GM12878 (cell line): Measurements from ENCODE around the gene PRR11. TPM values are rescaled to one million over a fixed set of nuclear protein-coding genes. Genes with fewer than 3 reads are reported as not detected.
A peak's percentile ranks its signal among the peaks of the same experiment; 100 is the strongest.

Experiments used
- CBX5 ChIP-seq: sonication (generic); IDR thresholded peaks from 2 replicates; pipeline ENCODE4 v1.6.1; 2016; ENCODE audit warnings: low read depth, moderate library complexity, mild to moderate bottlenecking, inconsistent platforms
- CHD1 ChIP-seq: IDR thresholded peaks from 2 replicates; pipeline ENCODE4 v1.6.1; 2012; ENCODE audit warnings: low read depth, low read length, improper control_type of control experiment
- CHD2 ChIP-seq: IDR thresholded peaks from 2 replicates; pipeline ENCODE4 v1.6.1; 2011; ENCODE audit warnings: low read depth, low read length, improper control_type of control experiment, borderline replicate concordance
- ESRRA ChIP-seq: IDR thresholded peaks from 2 replicates; pipeline ENCODE4 v1.6.1; 2012; ENCODE audit warnings: mild to moderate bottlenecking, low read length, improper control_type of control experiment
- FOS ChIP-seq: IDR thresholded peaks from 3 replicates; pipeline ENCODE4 v1.6.1; 2011; ENCODE audit warnings: borderline replicate concordance; ENCODE audit not compliant: insufficient read length; ENCODE audit errors: extremely low read depth
- FOXM1 ChIP-seq: IDR thresholded peaks from 2 replicates; pipeline ENCODE4 v1.6.1; 2012; ENCODE audit warnings: low read depth, mild to moderate bottlenecking, inconsistent platforms, low read length, moderate library complexity
- GABPA ChIP-seq: IDR thresholded peaks from 2 replicates; pipeline ENCODE4 v1.6.1; 2014; ENCODE audit warnings: antibody characterized with exemption, low read depth, mild to moderate bottlenecking, inconsistent platforms
- JUND ChIP-seq: IDR thresholded peaks from 2 replicates; pipeline ENCODE4 v1.6.1; 2012; ENCODE audit warnings: low read depth, mild to moderate bottlenecking, low read length, improper control_type of control experiment, moderate library complexity
- LARP7 ChIP-seq: fragments of 450-650 bp; IDR thresholded peaks from 2 replicates; pipeline ENCODE4 v1.6.1; 2017; ENCODE audit warnings: mild to moderate bottlenecking
- SKIL ChIP-seq: fragments of 450-650 bp; IDR thresholded peaks from 2 replicates; pipeline ENCODE4 v1.6.1; 2017; ENCODE audit warnings: mild to moderate bottlenecking, low read depth, inconsistent platforms; ENCODE audit not compliant: poor library complexity, severe bottlenecking
- STAT3 ChIP-seq: IDR thresholded peaks from 2 replicates; pipeline ENCODE4 v1.6.1; 2011; ENCODE audit warnings: low read depth, low read length, improper control_type of control experiment
- TCF3 ChIP-seq: IDR thresholded peaks from 2 replicates; pipeline ENCODE4 v1.6.1; 2012; ENCODE audit warnings: low read depth, mild to moderate bottlenecking, low read length, borderline replicate concordance; ENCODE audit not compliant: insufficient read depth
- ZNF274 ChIP-seq: IDR thresholded peaks from one replicate; pipeline ENCODE4 v1.8.0; 2011; ENCODE audit not compliant: insufficient read length, insufficient read depth
- polyA plus RNA-seq, 11 experiments: library from polyadenylated mRNA; depleted of rRNA in 4 of 11; unstranded in 6 of 11; stranded (reverse) in 5 of 11; fragments of >200 nt; fragmentation: Nextera tagmentation in 4 of 11; fragmentation: Illumina TruSeq in 1 of 11; extraction: Ambion mirVana in 4 of 11; extraction: Trizol in 1 of 11; gene quantifications; 1 replicate in 1 of 11; 2 replicates in 10 of 11; pipeline versions ENCODE4 v1.2.1 to v1.2.3, GENCODE V29; 2011 to 2016; ENCODE audit warnings: inconsistent platforms in 2 of 11, missing spikeins in 2 of 11, low read depth in 1 of 11
- total RNA-seq, 4 experiments: library from RNA; depleted of rRNA in 3 of 4; stranded (reverse); fragments of >200 nt in 3 of 4; fragmentation: Illumina TruSeq in 1 of 4; extraction: Trizol in 1 of 4; gene quantifications; 2 replicates each; pipeline versions ENCODE4 v1.2.1 to v1.2.3, GENCODE V29; 2013 to 2021

The PRR11 gene
- total and polyA plus RNA-seq, 10 of the 15 experiments (the other 5 are each of a cell fraction or from before 2014, with no cell fraction given) = 20.8 to 97.0 (median 48.3) TPM

GRCh38 chr17:59107306-59107670 lies 48.3 kb upstream of the PRR11 start (continued):
- TF ChIP-seq SKIL (no peak), GABPA (no peak), FOS (no peak), JUND (no peak), ESRRA (no peak), LARP7 (0 out of 2 replicates have a peak, but pooled peaks have one; percentile 36), FOXM1 (0 out of 2 replicates have a peak, but pooled peaks have one; percentile 28), CHD1 (no peak), ZNF274 (no peak), TCF3 (no peak), CBX5 (no peak), CHD2 (no peak), STAT3 (no peak)
